HG02571 (cell line): ENCODE measurements around the gene ESR2.
A peak's percentile ranks its signal among the peaks of the same experiment; 100 is the strongest.

Experiments used
- ATAC-seq: cut with Tn5 transposase; IDR thresholded peaks from one replicate; pipeline ENCODE4 v1.9.1; 2021; ENCODE audit warnings: mild to moderate bottlenecking, moderate library complexity; ENCODE audit not compliant: unreplicated experiment

Gene ESR2

GRCh38 chr14:64266239-64266638, 27.9 kb downstream of the ESR2 start:
- no peak for ATAC-seq

DNA sequence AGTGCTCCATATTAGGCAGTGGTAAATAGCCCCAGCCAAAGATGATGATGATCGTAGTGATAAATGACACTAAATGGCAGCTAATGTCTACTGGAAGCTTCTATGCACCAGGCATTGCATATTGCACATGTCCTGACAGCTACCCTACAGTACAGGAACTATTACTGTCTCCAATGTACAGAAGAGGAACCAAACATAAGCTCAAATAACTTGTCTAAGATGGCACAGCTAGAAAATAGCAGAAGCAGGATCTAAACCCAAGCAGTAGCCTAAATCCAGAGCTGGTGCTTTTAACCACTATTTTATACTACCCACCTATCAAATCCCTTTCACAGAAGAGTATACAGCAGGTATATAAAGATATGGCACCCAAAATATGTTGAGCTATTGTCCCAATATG, 28.9 kb downstream of the ESR2 start:
- no peak for ATAC-seq

DNA sequence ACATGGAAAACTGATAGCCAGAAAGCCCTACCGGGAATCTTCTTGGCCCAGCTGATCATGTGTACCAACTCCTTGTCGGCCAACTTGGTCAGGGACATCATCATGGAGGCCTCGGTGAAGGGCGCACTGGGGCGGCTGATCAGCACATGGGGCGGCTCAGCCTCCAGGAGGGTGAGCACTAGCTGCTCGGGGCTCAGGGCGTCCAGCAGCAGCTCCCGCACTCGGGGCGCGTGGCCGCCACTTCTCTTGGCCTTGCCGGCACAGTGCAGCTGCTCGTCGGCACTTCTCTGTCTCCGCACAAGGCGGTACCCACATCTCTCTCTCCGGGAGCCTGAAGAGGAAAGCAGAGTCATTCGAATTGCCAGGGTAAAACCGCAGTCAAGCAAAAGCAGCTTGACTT, 33.8 kb downstream of the ESR2 start:
- no peak for ATAC-seq

DNA sequence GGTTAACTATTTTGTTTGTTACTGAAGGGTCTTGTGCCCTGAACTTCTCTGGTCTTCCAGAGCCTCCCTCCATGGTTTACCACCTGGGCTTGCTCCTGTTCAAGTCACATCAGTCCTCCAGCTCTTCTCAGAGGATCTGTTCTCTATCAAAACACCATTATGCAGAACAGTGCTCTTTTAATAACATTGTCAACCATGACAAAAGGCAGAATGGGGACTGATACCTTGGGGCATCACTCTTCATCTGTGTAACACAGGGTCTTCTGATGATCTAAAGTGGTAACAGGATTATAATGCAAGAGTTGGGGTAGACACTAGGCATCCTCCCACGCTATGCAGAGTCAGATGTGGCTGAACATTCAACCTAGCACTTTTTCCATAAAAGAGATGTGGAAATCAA, 38.4 kb downstream of the ESR2 start:
- ATAC-seq, result no peak

- no peak for ATAC-seq
These were observed 40.5 kb downstream of the ESR2 start for GRCh38 chr14:64253672-64254071.

- no peak for ATAC-seq
These were observed 44.8 kb downstream of the ESR2 start for GRCh38 chr14:64249363-64249762.

DNA sequence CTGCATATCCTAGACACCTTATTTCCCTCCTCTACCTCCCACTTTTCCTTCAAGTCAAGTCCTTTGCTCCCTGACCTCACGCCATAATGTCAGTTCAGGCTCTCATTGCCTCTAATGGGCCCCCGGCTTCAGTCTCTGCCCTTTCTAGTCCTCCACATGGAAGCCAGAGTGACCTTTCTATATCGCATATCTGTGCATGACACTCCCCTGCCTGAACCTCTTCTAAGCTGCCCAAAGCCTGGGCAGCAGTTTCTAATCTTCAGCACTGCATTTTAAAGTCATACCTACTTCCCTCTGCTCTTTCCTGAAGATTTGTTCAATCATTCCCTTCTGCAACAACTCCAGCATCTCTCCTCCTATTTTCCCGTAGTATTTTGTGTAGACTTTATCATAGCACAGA, 45.5 kb downstream of the ESR2 start:
- no peak for ATAC-seq

DNA sequence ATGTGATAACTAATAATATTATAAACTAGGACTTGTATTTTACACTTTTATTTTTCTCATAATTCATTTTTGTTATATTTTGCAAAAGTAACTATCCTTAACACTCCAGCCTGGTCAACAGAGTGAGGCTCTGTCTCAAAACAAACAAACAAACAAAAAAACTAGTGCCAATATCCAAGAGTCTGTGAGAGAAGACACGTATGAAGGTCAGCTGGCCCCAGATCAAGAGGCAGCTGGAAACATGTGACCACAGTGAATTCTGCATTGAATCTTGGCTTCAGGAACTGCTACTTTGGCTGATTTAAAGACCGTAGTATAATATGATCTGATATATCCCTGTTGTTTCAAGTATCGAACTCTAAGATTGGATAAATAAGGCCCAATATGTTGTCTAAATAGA, 47.0 kb downstream of the ESR2 start:
- ATAC-seq, result no peak

GRCh38 chr14:64246688-64247087, 47.5 kb downstream of the ESR2 start:
- no peak for ATAC-seq

GRCh38 chr14:64245491-64245890, 48.7 kb downstream of the ESR2 start:
- ATAC-seq, result no peak

GRCh38 chr14:64244279-64244678, 49.9 kb downstream of the ESR2 start:
- no peak for ATAC-seq

- no peak for ATAC-seq
These were observed 55.5 kb downstream of the ESR2 start for GRCh38 chr14:64238631-64239030.

DNA sequence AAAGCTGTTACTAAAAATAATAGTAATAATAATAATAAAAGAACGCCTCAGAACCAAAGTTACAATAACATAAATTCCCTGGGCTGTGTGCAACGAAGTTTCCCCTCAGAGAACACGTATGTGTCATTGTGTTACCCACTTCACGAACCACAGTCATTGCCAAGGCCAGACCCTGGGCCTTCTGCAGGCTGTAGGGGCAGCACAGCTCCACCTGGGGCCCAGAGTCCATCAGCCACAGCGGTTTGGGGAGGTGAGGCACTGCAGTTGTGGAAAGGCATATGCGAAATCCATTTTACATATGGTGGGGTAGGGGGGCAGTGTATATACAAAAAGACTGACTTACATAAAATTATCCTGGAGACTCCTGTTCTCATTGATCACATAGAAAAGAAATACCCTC, 56.1 kb downstream of the ESR2 start:
- no peak for ATAC-seq

DNA sequence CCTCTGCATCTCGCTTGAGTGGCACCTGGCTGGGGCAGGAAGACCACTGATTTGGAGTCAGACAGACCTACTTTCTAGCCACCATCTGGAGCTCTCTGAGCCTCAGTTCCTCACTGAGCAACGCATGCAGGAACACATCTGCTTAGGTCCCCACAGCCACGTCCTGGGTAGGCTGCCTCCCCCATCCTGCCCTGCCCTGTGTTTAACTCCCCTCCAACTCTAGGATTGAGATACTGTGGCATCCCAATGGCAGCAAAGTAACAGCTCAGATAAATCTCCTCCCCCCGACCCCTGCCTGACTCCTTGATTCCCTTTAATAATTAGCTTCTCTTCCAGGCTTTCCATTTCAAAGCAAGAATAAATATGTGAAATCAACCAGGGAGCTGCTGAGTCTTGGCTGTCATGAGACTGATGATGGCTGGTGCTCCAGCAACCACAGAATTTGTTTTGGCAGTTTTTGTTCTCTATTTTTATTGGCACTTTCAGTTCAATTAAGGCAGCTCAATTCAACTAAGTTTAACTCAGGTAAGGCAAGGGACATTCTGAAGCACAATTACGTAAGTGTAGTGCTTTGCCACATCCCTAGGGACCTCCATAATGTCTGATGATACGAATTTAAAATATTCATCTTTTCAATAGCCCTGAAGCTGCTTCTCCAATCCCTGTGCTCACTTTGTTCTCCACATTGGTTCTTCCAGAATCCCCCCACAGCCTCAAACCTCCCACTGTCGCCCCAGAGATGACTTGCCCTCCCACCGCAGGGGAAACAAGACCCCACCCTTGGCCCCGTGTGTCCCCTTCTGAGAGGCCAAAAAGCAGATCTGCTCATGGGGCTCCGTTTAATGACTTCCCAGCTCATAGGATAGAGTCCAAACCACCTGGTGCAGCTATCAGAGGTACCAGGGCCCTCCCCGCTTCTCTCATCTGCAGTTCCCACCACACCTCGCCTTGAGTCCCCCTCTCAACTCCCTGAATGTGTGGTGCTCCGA, 58.2 kb downstream of the ESR2 start:
- ATAC-seq, result peak; percentile 62

- no peak for ATAC-seq
These were observed 59.1 kb downstream of the ESR2 start for GRCh38 chr14:64234877-64235651.

DNA sequence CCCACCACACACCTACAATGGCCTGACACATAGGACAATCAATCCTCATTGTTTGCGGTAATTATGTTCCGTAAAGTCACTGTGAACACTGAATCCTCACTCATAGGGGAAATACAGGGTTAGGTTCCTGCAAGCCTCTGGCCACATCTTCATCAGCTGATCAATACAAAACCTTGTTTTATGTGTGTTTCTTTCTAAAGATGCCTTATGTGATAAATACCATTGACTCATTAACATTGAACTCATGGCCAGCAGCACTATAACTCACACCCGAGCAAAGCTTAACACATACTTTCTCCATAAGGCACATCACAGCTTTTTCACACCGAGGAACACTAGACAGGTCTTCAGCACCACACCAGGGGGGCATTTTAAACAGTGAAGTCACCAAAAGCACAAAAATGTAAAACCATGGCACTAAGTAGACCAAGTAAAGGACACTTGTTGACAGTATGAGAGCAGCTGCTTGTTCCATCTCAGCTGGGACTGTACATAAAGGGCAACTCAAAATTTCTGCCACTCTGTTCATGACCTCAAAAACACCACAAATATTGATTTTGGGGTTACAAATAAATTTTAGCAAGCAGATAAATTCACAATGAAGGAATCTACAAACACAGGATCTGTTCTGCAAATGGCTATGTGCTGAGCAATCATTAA, 60.5 kb downstream of the ESR2 start:
- no peak for ATAC-seq

- ATAC-seq, result no peak
These were observed 61.2 kb downstream of the ESR2 start for GRCh38 chr14:64232944-64233343.

DNA sequence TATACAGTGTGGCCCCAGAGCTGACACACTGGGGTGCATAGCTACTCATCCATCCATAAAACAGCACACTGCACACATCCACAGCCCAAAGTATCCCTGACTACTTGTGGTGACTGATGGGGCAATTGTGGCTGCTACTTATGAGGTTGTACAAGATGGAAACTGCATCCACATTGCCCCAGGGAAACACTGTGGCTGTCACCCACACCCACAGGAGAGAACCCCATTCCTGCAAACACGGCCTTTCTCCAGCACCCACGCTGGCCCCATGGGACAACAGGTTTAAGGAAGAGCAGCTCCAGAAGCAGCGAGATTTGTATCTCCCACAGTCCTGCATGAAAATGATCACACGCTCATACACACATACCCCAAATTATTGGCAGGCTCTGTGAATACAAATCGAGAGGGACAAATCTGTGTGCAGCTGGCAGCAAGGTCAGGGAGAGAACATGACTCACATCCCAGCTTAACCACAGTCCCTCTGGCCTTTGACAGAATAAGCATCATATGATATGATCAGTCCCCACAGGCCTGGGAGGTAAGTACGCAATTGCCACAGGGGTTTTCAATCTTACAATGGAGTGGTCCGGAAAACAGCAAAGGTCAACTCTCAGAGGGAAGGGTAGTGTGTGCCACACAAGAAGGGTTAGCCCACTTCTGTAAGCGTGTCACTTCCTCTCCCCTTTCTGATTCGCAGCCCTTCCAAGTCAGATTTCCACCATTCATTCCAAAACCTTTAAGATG, 61.9 kb downstream of the ESR2 start:
- ATAC-seq, result peak; percentile 38

DNA sequence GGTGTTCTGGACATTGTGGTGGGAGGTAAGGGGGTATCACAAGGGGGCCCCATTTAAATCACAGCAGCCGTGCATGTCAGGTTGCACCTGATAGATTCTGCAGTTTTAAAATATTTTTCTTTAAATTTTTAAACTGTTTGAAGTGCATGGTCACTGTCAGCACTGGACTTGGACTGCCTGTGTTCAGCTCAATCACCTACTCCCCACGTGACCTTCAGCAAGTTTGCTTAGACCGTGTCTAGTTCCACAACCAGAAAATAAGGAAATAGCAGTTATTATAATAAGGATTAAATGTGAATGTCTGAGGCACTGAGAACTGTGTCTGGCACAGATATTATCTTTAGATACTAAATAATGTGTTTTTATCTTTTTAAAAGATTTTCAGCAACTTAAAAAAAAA, 64.7 kb downstream of the ESR2 start:
- no peak for ATAC-seq

- ATAC-seq, result no peak
These were observed 66.3 kb downstream of the ESR2 start for GRCh38 chr14:64227856-64228255.
